Fibroblast of lung (primary cell): Measurements from ENCODE around the gene HDDC2. TPM values are rescaled to one million over a fixed set of nuclear protein-coding genes. Genes with fewer than 3 reads are reported as not detected.

ENCODE experiments used
- DNase-seq, 2 donors: peaks; one replicate each; pipeline versions ENCODE4 v3.0.0 to v3.0.0-alpha.2; 2010; ENCODE audit warnings: low read depth in 2 of 2
- H2AFZ ChIP-seq: 2 replicates; pipeline ENCODE4 v1.5.1; 2012; ENCODE audit warnings: low read length, control low read depth, inconsistent platforms
- H3K27ac ChIP-seq: 2 replicates; pipeline ENCODE4 v1.5.1; 2011; ENCODE audit warnings: low read length, control low read depth; ENCODE audit not compliant: insufficient read depth
- H3K27me3 ChIP-seq: 2 replicates; pipeline ENCODE4 v1.5.1; 2011; ENCODE audit warnings: mild to moderate bottlenecking, low read length; ENCODE audit not compliant: control insufficient read depth, insufficient read depth
- H3K36me3 ChIP-seq: 2 replicates; pipeline ENCODE4 v1.5.1; 2011; ENCODE audit warnings: low read length; ENCODE audit not compliant: control insufficient read depth, insufficient read depth
- H3K4me1 ChIP-seq: 2 replicates; pipeline ENCODE4 v1.5.1; 2011; ENCODE audit warnings: low read length; ENCODE audit not compliant: control insufficient read depth, insufficient read depth; ENCODE audit errors: extremely low read depth
- H3K4me2 ChIP-seq: 2 replicates; pipeline ENCODE4 v1.5.1; 2011; ENCODE audit warnings: low read length, control low read depth; ENCODE audit not compliant: insufficient read depth; ENCODE audit errors: extremely low read depth
- H3K4me3 ChIP-seq, 4 experiments: fragments of 200-600 bp in 1 of 4; sonication (generic) in 1 of 4; replicated peaks in 1 of 4; 2 replicates each; pipeline ENCODE4 v1.5.1; 2011 to 2016; ENCODE audit warnings: low read length in 4 of 4, low read depth in 3 of 4, mild to moderate bottlenecking in 3 of 4, control low read depth in 2 of 4, inconsistent platforms in 1 of 4, mixed read lengths in 1 of 4; ENCODE audit not compliant: insufficient read depth in 1 of 4; ENCODE audit errors: control extremely low read depth in 1 of 4
- H3K79me2 ChIP-seq: 2 replicates; pipeline ENCODE4 v1.5.1; 2012; ENCODE audit warnings: mild to moderate bottlenecking, low read length, inconsistent platforms; ENCODE audit not compliant: control insufficient read depth, insufficient read depth
- H3K9ac ChIP-seq: 2 replicates; pipeline ENCODE4 v1.5.1; 2011; ENCODE audit warnings: mild to moderate bottlenecking, low read length, control low read depth; ENCODE audit not compliant: insufficient read depth
- H3K9me3 ChIP-seq: 2 replicates; pipeline ENCODE4 v1.5.1; 2012; ENCODE audit warnings: low read depth, low read length; ENCODE audit not compliant: control insufficient read depth, insufficient read depth
- H4K20me1 ChIP-seq: 2 replicates; pipeline ENCODE4 v1.5.1; 2011; ENCODE audit warnings: low read length; ENCODE audit not compliant: control insufficient read depth, insufficient read depth; ENCODE audit errors: extremely low read depth
- EZH2 ChIP-seq: IDR thresholded peaks from 2 replicates; pipeline ENCODE4 v1.5.1; 2012; ENCODE audit warnings: low read length, control low read depth, mild to moderate bottlenecking; ENCODE audit errors: missing control alignments
- polyA plus RNA-seq, 2 donors: library from polyadenylated mRNA; depleted of rRNA in 1 of 2; stranded (reverse) in 1 of 2; unstranded in 1 of 2; fragments of >200 nt; gene quantifications; 2 replicates each; pipeline ENCODE4 v1.2.1, GENCODE V29; 2011 to 2012; ENCODE audit warnings: missing spikeins in 1 of 2
- total RNA-seq: library from RNA; depleted of rRNA; stranded (reverse); fragments of >200 nt; gene quantifications from 2 replicates; pipeline ENCODE4 v1.2.1, GENCODE V29; 2014
- TF ChIP-seq, protein P1 (sequence below), 2 donors: IDR thresholded peaks in 1 of 2; conservative IDR thresholded peaks in 1 of 2; 1 replicate in 1 of 2; 2 replicates in 1 of 2; pipeline ENCODE4 v1.5.1; 2011 to 2012; ENCODE audit warnings: low read length in 2 of 2, control low read depth in 1 of 2, inconsistent platforms in 1 of 2, low read depth in 1 of 2, mild to moderate bottlenecking in 1 of 2

The HDDC2 gene
- total and polyA plus RNA-seq, 2 donors (not counting 1 experiment from before 2014, with no cell fraction given): 58.8 to 174 TPM

- Histone ChIP-seq H3K79me2 (no peaks in the 10 kb centered on the region), H3K4me2 (no peak overlapping the region), H3K4me3 (no peak overlapping the region), H3K4me1 (peaks cover 6% of the 10 kb centered on the region), H4K20me1 (no peaks in the 10 kb centered on the region), H3K9me3 (no peaks in the 10 kb centered on the region), H3K36me3 (no peaks in the 10 kb centered on the region), H3K27ac (no peak overlapping the region), H3K9ac (no peak overlapping the region), H2AFZ (no peak overlapping the region), H3K27me3 (no peaks in the 10 kb centered on the region)
- no peak for DNase-seq
- TF ChIP-seq EZH2: no peak
- TF ChIP-seq, protein P1, sequence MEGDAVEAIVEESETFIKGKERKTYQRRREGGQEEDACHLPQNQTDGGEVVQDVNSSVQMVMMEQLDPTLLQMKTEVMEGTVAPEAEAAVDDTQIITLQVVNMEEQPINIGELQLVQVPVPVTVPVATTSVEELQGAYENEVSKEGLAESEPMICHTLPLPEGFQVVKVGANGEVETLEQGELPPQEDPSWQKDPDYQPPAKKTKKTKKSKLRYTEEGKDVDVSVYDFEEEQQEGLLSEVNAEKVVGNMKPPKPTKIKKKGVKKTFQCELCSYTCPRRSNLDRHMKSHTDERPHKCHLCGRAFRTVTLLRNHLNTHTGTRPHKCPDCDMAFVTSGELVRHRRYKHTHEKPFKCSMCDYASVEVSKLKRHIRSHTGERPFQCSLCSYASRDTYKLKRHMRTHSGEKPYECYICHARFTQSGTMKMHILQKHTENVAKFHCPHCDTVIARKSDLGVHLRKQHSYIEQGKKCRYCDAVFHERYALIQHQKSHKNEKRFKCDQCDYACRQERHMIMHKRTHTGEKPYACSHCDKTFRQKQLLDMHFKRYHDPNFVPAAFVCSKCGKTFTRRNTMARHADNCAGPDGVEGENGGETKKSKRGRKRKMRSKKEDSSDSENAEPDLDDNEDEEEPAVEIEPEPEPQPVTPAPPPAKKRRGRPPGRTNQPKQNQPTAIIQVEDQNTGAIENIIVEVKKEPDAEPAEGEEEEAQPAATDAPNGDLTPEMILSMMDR (conservative IDR thresholded peaks at IDR 0.05 in 1 of 2, IDR thresholded peaks at IDR 0.05 in 1 of 2; ENCODE audit: low read depth in 1 of 2, low read length in 2 of 2): no peak
Measured at GRCh38 chr6:125253881-125254280, 47.9 kb downstream of the HDDC2 start.

GRCh38 chr6:125252891-125253290 lies 48.9 kb downstream of the HDDC2 start:
- Histone ChIP-seq H2AFZ (no peak overlapping the region), H3K9ac (no peak overlapping the region), H3K79me2 (no peaks in the 10 kb centered on the region), H4K20me1 (no peaks in the 10 kb centered on the region), H3K4me1 (peaks cover 6% of the 10 kb centered on the region), H3K9me3 (no peaks in the 10 kb centered on the region), H3K27me3 (no peaks in the 10 kb centered on the region), H3K36me3 (no peaks in the 10 kb centered on the region), H3K4me3 (no peak overlapping the region), H3K4me2 (no peak overlapping the region), H3K27ac (no peak overlapping the region)
- DNase-seq: peak; percentile 24 to 82
- TF ChIP-seq, protein P1 (conservative IDR thresholded peaks at IDR 0.05 in 1 of 2, IDR thresholded peaks at IDR 0.05 in 1 of 2; ENCODE audit: low read depth in 1 of 2, low read length in 2 of 2): no peak
- no peak for TF ChIP-seq EZH2

GRCh38 chr6:125251516-125252220 lies 50.1 kb downstream of the HDDC2 start:
- no peaks in the 10 kb centered on the region for H3K79me2 ChIP-seq
- DNase-seq: peak; percentile 13 to 63
- no peaks in the 10 kb centered on the region for H3K27me3 ChIP-seq
- TF ChIP-seq EZH2: no peak
- TF ChIP-seq, protein P1 (conservative IDR thresholded peaks at IDR 0.05 in 1 of 2, IDR thresholded peaks at IDR 0.05 in 1 of 2; ENCODE audit: low read depth in 1 of 2, low read length in 2 of 2): no peak
- H3K4me3 ChIP-seq: no peak overlapping the region
- no peaks in the 10 kb centered on the region for H3K9me3 ChIP-seq
- H3K4me2 ChIP-seq: no peak overlapping the region
- no peak overlapping the region for H3K27ac ChIP-seq
- no peaks in the 10 kb centered on the region for H3K36me3 ChIP-seq
- no peaks in the 10 kb centered on the region for H4K20me1 ChIP-seq
- H2AFZ ChIP-seq: peak overlapping the region; percentile 65
- no peak overlapping the region for H3K9ac ChIP-seq
- H3K4me1 ChIP-seq: peaks cover 6% of the 10 kb centered on the region
